Putamen (tissue), 1 donor: ENCODE results near the gene ADGRD1.
"Not testable (repeated sequence)": the region's sequence is repeated elsewhere in the genome, so short reads cannot be mapped to it uniquely, and the experiment has no call there.

ENCODE experiments used
- DNase-seq: peaks from one replicate; pipeline ENCODE4 v3.0.0-alpha.2; 2016; ENCODE audit warnings: low spot score

Gene ADGRD1

DNA sequence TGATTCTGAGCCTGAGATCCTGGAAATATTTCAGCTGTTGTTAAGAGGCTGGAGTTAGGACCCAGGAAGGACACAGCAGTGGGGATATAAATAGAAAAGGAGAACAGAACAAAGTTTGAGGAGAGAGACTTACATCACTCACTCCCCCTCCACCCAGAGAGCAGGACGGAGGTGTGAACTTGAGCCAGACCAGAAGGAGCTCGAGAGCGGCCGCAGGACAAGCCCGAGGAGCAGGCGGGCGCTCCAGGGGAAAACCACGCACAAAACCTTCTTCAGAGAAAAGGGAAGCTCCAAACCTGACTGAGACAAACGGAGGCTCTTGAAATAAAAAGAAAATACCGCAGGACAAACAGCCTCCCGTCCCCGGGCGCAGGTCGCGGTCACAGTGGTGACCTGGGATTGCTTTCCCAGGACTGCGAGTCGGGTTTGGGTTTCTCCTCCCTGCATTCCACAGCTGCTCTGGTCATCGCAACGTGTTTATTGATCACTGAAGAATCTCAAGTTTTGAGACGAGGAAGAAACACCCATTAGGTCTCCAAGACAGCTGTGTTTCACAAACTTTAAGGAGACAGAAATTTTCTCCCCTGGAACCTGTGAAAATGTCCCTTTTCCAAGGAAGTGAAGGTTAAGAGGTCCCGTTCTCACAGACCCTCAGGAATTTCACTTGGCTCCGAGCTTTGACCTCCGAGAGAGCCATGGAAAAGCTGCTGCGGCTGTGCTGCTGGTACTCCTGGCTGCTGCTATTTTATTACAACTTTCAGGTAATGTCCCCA, at the start of gene ADGRD1:
Gene ADGRD1, plus strand, starts transcription at position 137 of the 773 bp plus-strand sequence. Its CDS starts 559 bp downstream, at position 696.
- DNase-seq, result peak; percentile 23

DNA sequence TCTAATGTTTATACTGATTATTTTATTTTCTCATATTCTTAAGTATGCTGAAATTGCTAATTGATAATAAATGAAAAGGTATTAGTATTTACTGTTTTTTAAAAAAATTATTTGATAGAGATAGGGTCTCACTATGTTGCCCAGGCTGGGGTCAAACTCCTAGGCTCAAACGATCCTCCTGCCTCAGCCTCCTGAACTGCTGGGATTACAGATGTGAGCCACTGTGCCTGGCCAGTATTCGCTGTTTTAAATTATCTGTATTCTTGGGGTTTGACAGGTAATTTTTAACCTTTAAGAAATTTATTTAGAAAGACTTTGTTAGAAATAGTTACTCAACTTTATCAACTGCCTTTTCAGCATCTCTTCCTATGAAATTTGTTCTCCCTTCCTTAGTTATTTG, 49.6 kb upstream of the ADGRD1 start:
- DNase-seq, result no peak

DNA sequence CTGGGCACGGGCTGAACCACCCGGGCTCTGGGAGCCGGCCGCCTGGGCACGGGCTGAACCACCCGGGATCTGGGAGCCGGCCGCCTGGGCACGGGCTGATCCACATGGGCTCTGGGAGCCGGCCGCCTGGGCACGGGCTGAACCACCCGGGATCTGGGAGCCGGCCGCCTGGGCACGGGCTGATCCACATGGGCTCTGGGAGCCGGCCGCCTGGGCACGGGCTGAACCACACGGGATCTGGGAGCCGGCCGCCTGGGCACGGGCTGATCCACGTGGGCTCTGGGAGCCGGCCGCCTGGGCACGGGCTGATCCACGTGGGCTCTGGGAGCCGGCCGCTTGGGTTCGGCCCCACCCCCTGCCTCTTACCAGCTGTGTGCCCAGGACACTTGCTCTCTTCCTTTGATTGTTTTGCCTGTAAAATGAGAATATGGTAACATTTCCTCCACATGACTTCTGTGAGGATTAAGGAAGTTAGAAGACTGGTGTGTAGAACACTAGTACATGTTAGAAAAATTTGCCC, 48.7 kb upstream of the ADGRD1 start:
- not testable (repeated sequence) for DNase-seq

DNA sequence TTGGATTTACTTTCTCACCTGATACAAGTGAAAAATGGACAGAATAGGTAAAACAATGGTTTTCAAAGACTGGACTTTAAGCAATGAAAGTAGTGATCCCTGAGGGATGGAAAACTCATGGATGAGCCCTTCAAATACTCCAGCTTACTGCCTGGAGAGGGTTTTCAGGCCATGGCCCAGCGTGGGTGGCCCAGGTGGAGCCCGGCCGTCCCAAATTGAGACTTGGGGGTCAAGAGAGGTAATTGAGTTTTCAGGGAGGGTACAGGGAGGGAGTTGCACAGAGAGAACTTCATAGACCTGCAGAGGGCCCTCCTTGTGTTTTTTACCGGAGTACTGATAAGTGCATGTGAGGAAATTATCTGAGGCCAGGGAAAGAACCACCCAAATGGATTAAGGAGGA, 44.6 kb upstream of the ADGRD1 start:
- no peak for DNase-seq

DNA sequence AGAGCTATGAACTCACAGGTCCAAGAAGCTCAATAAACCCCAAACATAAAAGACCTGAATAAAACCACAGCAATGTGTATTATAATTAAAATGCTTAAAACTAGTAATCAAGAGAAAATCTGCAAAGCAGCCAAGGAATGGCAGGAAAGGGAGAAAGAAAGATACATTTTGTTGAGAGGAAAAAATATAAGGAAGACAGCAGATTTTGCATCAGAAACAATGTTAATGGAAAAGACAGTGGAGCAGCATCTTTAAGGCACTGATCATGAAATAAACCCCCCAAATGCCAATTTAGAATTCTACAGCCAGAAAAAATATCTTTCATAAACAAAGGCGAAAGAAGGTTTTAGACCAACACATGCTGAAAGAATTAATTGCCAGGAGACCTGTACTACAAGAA, 42.5 kb upstream of the ADGRD1 start:
- no peak for DNase-seq

DNA sequence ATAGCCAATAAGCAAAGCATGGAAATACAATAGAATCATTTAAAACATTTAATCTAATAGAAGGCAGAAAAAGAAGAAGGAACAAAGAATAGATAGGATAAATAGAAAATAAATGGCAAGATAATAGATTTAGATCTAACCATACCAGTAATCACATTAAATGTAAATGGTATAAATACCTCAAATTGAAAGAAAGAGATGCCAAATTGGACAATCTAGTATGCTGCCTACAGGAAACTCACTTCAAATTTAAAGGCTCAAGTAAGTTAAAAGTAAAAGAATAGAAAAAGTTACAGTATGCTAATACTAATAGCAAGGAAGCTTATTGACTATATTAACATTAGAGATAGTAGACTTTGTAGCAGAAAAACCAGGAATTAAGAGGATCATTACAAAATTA, 41.8 kb upstream of the ADGRD1 start:
- no peak for DNase-seq

DNA sequence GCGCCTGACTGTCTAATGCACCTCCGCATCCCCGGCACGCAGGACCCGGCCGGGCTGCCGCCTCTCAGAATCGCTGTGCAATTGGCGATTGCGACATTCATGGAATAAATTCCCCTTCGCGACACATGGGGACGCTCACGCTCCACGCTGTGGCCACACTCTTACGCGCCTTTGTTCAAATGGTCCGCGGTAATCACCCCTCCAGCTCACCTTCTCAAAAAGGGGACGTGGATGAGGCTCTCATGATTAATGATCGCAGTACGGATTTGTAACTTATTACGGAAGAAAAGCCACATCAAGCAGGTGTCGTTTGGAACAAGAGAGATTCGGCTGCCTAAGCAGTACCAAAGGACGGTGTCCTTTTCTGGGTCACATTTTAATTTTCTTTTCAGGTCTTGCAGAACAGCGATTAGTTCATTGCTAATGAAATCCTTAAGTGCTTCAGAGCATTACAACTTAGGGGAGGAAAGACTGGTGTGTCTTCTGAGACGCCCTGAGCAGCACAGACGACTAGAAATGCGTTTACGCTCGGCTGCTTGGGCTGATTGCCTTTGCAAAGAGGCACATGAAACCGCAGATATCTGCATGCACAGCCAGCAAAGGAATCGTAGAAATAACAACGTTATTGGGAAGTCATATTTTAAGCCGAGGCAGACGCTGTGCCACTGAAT, 37.3 kb upstream of the ADGRD1 start:
- peak; percentile 59 for DNase-seq

DNA sequence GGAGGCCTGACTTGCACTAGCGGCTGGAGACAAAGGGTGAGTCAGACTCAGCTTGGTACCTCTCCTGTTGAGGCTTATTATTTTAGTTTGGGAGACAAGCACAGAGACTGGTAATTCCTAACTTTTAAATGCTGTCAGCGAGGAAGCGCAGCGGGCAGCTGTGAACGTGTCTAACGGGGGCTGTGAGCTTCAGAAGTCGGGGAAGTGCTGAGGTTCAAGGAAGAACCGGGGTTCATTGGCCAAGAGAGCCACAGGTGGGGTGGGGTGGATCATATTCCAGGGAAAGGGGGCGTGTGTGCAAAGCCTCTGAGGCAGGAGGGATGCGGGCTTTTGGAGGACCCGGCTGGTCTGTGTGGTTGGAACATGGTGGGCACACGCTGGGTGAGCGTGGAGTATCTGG, 36.1 kb upstream of the ADGRD1 start:
- DNase-seq, result no peak

DNA sequence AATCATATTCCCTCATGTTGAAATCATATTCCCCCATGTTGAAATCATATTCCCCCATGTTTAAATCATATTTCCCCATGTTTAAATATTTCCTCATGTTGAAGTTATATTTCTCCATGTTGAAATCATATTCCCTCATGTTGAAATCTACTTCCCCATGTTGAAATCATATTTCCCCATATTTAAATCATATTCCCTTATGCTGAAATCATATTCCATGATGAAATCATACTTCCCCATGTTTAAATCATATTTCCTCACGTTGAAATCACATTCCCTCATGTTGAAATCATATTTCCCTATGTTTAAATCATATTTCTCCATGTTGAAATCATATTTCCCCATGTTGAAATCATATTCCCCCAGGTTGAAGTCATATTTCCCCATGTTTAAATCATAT, 34.6 kb upstream of the ADGRD1 start:
- DNase-seq, result no peak

DNA sequence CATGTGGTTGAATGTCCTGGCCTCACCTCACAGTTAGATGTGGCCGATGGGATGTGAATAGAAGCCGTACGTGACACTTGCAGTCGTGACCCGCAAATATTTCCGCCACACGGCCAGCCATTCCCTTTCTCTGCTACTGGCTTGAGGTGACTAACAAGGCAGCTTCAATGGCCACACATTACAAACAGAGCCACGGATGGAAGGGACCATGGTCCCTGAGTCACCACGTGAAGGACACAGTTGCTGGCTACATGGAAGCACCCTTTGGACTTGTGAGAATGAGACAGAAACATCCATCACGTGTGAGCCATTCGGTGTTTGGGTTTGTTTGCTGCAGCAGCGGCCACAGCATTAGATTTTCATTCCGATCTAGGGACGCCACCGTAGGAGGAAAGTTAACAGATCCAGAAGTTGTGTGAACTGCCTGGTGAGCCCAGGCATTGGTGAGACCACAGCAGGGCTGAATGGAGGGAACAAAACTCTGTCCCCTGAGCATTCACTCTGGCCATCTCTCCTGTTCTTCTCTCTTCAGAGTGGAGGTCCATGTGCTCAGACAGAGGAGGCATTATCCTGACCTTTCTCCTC, 33.5 kb upstream of the ADGRD1 start:
- DNase-seq, result no peak

DNA sequence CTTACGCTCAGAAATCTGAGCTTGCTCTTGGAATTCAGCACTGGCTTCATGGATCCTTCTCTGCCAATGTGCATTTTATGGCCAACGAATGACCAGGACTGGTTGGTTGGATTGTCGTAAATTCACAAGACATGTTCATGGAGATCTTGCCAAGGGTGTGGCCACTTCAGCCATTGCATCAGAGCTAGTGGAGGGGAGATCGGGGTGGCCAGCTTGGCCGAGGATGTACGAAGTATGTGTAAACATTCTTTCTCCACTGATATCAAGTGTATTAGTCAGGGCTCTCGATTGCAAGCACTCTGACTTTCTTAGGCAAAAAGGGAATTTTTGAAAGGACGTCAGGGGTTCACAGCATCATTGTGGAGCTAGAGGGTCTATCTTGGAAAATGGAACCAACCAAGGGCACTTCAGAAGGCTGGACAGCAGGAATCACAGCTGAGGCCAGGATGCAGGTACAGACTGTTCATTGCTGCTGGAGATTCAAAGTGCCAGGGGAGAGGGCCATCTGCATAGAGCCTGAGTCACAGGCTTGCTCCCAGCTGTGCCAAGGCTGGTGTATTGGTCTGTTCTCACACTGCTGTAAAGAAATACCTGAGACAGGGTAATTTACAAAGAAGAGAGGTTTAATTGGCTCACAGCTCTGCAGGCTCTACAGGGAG, 32.9 kb upstream of the ADGRD1 start:
- no peak for DNase-seq

DNA sequence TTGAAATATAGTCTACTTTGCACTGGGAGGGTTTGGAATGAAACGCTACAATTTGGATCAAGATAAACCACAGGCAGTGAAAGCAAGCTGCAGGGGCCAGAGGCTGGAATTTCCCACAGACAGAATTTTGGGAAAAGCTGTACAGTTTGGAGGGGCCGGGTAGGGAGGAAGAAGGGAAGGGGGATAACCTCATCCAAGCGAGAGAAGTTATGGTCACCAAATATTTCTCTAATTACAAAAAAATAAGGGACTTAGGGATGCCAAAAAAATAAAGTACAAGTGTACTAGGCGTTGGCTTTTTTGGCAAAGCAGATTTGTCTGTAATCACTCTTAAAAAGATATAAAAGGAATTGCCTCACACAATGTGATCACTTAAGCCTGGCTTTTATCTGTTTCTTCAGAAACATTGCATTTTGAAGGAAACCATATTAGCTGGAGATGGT, 31.2 kb upstream of the ADGRD1 start:
- no peak for DNase-seq

DNA sequence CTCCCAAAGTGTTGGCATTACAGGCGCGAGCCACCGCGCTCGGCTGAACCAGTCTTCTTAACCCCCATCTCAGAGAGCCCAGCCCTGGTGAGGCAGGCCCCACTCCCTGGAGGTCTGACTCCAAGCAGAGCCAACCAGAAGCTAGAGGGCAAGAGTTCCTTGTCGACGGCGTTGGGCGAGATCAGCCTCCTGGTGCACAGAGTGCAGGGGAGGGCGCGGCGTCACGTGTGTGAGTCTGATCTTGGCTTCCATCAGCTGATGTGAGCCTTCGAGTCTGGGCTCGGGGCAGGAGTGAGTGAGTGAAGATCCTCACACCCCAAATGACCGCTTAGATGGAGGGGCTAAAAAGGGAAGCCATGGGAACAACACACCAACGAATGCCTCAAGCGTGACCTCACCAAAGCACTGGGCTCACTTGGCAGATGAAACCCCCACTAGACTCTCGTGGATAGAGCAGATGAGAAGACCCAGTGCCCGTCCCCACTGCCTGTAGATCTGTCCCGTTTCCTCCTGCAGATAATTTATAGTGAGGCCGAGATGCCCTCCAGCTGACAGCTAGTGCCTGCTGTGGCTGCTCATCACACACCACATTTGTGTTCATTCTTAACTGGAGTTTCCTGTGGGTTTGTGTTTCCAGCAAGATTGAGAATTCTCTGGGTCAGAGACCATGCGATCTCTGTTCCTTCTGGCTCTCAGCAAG, 28.6 kb upstream of the ADGRD1 start:
- no peak for DNase-seq

DNA sequence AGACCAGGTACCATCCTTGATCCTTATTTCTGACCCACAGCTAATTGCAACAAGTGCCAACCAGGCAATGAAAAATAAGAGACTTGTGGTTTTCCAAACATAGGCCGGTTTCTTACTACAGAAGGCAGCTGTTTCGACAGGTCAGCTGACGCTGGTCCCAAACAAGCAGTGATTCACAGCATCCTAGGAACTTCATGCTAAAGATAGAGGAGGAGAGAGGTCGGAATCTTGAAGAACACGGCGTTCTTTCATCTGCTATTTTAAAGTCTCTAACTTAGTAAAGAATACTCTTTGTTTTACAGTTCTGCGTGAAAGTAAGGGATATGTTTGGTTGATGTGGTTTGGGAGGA, 28.1 kb upstream of the ADGRD1 start:
- DNase-seq, result no peak

DNA sequence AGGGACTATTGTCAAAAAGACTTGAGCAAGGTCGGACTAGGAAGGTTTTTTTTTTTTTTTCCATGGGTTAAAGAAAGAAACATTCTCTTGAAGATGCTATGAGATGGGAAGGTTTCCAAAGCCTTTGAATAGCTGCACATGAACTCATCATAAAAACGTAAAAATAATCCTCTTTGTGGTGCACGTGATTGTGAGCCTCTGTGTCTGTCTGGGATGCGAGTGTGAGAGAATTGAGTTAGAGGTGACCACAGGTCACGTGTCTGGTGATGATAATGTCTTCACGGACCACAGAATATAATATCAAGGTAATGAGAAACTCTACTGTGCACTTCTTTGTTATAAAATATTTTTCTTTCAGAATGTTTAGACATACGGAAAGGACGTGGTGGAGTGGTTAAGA, 24.3 kb upstream of the ADGRD1 start:
- no peak for DNase-seq

DNA sequence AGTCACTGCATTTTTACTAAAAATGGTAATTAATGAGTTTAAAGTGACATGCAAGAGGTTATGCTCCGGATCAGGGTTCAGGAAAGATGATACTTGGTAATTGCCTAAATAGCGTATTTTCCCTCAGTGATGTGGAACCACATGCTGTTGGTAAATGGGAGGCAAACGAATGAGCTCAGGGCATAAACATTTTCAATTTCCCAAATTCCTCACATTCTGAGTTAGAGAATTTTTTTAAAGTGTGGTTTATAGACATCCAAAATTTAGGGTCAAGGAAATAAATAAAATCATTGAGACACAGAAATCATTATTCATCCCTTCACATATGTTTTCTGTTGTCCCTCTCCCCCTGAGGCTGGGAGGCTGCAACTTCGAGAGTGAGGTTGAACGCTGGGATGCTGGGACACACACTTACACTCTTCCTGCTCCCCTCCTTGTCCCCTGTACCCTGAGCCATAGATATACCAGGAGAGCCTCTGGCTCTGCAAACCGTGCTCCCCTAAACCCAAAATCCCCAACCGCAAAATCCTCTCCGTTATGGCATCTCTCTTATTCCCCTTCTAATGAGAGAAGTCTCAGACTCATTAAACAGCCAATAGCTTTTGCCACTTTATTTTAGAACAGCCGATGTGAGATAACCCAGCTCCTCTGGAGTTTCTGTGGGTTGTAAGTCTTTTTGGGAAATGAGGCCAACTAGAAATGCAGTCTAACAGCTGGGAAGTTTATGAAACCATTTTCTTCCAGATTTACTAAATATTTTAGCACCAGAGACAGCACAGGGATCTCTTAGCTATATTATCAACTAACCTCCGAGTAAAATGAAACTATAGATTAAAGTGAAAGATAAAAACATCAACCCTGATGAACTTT, 21.4 kb upstream of the ADGRD1 start:
- DNase-seq, result no peak

DNA sequence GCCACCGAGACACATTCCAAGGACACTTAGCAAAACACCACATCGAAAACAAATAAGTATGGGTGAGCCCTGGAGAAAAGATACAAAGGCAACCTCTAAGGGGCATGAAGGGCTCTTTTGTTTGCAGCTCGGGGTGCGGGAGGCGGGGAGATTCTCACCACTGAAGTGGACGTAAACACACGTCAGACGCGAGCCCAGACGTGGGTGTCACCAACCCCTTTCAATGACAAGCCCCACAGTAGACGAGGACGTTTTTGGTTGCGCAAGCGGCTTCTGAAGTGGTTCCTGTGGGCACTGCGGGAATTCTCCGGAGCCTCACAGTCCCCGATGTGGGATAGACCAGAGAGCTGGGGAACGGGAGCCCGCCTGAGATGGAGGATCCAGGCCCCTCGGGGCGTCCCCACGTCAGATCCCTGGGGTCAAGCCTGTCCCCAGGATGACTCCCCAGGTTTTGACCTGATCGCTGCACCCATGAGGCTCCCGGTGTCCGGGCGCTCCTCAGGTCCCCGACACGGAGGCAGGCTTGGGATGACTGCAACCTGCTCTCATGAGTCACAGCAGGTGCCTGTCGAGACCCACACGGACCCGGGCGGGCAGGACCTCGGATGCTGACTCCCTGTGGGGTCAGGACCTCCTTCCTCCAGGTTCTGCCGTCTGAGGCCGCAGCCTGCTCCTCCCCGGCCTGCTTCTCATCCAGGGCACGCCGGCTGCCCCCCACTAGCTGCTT, 20.3 kb upstream of the ADGRD1 start:
- DNase-seq, result no peak

DNA sequence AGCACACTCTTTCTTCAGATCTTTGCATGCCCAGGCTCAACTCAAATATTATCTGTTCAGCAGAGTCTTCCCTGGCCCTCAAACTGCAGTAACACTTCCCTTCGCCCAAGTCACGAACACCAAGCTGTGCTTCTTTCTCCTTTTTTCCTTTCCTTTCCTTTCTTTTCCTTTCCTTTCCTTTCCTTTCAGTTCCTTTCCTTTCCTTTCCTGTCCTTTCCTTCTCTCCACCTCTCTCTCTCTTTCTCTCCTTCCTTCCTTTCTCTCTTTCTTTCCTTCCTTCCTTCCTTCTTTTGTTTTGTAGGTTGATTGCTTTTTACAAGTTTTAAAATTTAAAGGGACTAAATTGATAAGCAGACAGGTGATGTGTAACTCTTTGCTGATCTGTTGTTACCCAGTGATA, 19.0 kb upstream of the ADGRD1 start:
- DNase-seq, result no peak

DNA sequence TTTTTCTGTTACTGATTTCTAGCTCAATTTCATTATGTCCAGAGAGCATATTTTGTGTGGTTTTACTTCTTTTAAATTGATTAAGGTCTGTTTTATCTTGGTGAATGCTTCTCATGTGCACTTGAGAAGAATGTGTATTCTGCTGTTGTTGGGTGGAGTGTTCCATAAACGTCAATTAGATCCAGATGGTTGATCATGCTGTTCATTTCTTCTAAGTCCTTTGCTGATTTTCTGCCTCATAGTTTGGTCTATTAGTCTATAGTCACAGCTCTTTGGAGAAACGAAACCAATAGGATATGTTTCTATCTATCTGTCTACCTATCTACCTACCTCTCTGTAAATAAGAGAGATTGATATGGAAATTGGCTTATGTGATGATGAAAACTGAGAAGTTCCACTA, 17.1 kb upstream of the ADGRD1 start:
- no peak for DNase-seq

DNA sequence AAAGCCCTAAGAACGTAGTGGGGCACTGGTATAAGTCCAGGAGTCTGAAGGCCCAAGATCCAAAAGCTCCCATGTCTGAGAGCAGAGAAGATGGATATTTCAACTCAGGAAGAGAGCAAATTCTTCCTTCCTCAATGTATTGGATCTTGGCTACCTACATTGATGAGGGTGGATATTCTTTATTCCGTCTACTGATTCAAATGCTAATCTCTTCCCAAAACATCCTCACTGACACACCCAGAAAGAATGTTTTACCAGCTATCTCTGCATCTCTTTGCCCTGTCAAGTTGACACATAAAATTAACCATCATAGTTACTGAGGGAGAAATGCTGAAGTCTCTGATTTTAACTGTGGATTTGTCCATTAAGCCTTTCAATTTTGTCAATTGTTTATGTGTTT, 16.6 kb upstream of the ADGRD1 start:
- no peak for DNase-seq
